HFF-Myc (cell line): Measurements from ENCODE around the gene RIPK1.
"Not testable (repeated sequence)": the region's sequence is repeated elsewhere in the genome, so short reads cannot be mapped to it uniquely, and the experiment has no call there.

Experiments used
- DNase-seq: peaks from one replicate; pipeline ENCODE4 v3.0.0-alpha.2; 2011; ENCODE audit warnings: low read depth; ENCODE audit errors: extremely low read depth
- H3K4me3 ChIP-seq: replicated peaks from 2 replicates; pipeline ENCODE4 v1.5.1; 2011; ENCODE audit warnings: low read depth, mild to moderate bottlenecking, control low read depth, low read length
- CTCF ChIP-seq: IDR thresholded peaks from 2 replicates; pipeline ENCODE4 v1.5.1; 2012; ENCODE audit warnings: mild to moderate bottlenecking, low read depth, low read length, control low read depth; ENCODE audit errors: missing control alignments

Gene RIPK1

DNA sequence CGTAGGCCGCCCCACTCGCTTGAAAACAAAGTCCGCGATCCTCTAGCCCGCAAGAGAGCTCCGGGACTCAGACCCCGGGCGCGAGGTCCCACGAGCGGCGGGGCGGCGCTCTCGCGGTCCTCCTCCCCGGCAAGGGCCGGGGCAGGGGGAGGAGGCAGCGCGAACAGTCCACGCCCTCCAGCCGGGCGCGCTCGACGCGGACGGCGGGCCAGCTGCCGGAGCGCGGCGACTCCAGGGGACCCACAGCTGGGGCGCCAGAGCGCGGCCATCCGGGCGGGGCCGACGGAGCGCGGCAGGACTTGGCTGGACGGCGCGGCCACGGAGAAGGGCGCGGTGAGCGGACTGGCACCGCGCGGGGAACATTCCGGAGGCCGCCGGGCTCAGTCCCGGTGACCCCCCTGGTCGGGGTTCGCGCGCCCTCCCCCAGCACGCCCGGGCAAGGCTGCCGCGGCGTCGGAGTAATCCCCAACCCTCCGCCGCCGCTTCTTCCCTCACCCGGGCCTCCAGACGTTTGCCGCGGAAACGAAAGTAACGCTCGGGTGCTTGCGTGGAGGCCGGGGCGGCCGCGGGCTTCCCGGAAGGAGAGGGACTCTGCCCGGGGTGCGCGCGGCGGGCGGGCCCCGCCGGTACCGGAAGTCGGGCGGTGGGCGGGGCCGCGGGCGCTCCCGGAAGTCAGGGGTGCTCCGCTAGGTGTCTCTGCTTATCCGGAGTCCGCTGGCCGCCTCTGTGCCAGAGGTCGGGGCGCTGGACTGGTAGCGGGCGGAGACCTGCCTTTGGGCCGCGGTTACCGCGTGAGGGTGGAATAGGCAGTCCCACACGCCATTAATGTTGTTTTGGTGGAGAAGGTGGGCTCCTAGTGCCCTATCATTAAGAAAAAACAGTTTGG lies at the start of gene RIPK1:
RIPK1 (plus strand) TSS at position 166 of the 886 bp plus-strand sequence. CDS start 8,330 bp downstream, outside the sequence.
- DNase-seq, result no peak
- H3K4me3 ChIP-seq, result peak within 1 kb of the TSS; percentile 50
- TF ChIP-seq CTCF, result peak; percentile 14

DNA sequence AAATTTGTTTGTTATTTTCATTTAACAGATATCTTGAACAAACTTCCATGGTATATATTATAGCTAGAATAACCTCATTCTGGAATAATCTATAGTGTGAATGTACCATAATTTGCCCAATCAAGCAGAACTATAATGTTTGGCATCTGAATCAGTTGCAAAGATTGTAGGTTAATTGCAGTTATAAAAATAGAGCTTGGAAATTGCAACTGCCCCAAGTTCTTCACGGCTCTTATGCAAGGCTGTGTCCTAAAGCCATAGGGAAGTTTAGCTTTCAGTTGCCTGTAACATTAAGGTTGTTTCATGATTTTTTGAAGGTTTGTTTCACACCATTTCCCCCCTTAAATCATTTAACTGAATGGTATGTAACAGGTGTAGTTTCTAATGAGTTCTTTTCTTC lies 49.2 kb upstream of the RIPK1 start:
- no peak for DNase-seq
- no peak for TF ChIP-seq CTCF
- H3K4me3 ChIP-seq, result no peak overlapping the region

- no peak for DNase-seq
- TF ChIP-seq CTCF, result no peak
- H3K4me3 ChIP-seq, result no peak overlapping the region
Observed at GRCh38 chr6:3019749-3020320, 48.5 kb upstream of the RIPK1 start.

GRCh38 chr6:3020976-3021598 lies 47.2 kb upstream of the RIPK1 start:
- not testable (repeated sequence) for DNase-seq, H3K4me3 ChIP-seq

DNA sequence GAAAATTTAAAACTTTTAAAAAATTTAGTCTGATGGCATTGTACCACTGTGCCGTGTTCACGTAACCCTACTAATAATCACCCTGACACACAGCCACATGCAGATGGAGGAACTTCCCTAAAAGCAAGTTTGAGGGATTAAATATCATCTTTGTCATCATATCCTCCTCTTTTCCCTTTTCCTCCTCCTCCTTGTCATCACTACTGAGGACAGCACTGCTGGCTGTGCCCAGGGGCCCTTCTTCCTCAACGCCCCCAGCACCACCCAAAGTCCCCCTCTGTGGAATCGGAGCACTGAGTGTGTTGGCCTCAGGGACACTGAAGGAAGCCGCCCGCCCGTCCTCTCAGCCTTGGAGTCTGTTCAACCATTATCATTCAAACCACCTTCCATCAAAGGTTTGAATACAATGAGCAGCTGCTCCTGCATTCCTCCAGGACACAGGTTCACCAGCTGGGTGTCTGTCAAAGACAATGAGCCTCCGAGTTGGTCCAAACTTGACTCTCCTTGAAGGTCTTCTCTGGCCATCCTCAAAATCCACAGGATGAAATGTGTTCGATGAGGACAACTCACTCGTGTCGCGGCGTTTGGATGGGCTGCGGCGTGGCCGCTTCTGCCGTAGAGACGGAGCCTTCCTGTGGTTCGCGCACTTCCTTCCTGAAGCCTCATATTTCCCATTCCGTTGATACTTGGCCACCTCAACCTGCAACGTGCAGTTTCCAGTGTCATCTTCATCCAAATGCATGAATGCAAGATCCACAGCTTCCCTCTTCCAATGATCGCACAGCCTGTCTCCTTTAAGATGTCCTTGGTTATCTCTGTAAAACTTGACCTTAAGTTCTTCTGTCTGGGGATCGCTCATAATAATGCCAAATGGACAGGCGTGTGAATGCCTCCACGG lies 45.3 kb upstream of the RIPK1 start:
- no peak for DNase-seq
- no peak for TF ChIP-seq CTCF
- H3K4me3 ChIP-seq, result peak overlapping the region; percentile 29

GRCh38 chr6:3023663-3024483 lies 44.4 kb upstream of the RIPK1 start:
- peak; percentile 81 for DNase-seq
- no peak for TF ChIP-seq CTCF
- H3K4me3 ChIP-seq, result peak overlapping the region; percentile 29
